PC-3 (cell line): Measurements from ENCODE around the gene IGSF8. TPM values are rescaled to one million over a fixed set of nuclear protein-coding genes. Genes with fewer than 3 reads are reported as not detected.

Source experiments
- ATAC-seq: fragments of 200-7000 bp; cut with Tn5 transposase; 2 replicates; pipeline ENCODE4 v1.9.1; 2020; ENCODE audit warnings: mild to moderate bottlenecking, moderate library complexity
- BruUV-seq: library from RNA; stranded (reverse); fragments of 400-500 nt; replicated peaks from 2 replicates; lab custom pipeline; 2021; lab: Mats Ljungman, UMichigan
- CTCF ChIA-PET: fragments of 300-600 bp; sonication (Branson Sonifier 250); formaldehyde crosslinking; loops from one replicate; lab custom pipeline; 2022; ENCODE audit warnings: antibody characterized with exemption; lab: Charles Lee
- POLR2A ChIA-PET: fragments of 300-600 bp; sonication (Branson Sonifier 250); formaldehyde crosslinking; loops from one replicate; lab custom pipeline; 2022; ENCODE audit warnings: antibody characterized with exemption; ENCODE audit not compliant: unreplicated experiment; lab: Charles Lee
- DNase-seq: peaks from one replicate; pipeline ENCODE4 v3.0.0-alpha.2; 2015
- H2AFZ ChIP-seq: fragments of 300-600 bp; sonication (generic); 2 replicates; pipeline ENCODE4 v1.6.0; 2016; ENCODE audit warnings: antibody characterized with exemption, low read length
- H3F3A ChIP-seq: fragments of 300-600 bp; sonication (generic); one replicate; pipeline ENCODE4 v1.6.0; 2017; ENCODE audit warnings: antibody characterized with exemption, low read length, control low read depth, mild to moderate bottlenecking; ENCODE audit not compliant: unreplicated experiment
- H3K27ac ChIP-seq: fragments of 300-600 bp; sonication (generic); 2 replicates; pipeline ENCODE4 v1.5.1; 2016; ENCODE audit warnings: mild to moderate bottlenecking, low read length
- H3K27me3 ChIP-seq: fragments of 300-600 bp; sonication (generic); 2 replicates; pipeline ENCODE4 v1.6.1; 2016; ENCODE audit warnings: low read length, mixed read lengths
- H3K36me3 ChIP-seq: fragments of 300-600 bp; sonication (generic); 2 replicates; pipeline ENCODE4 v1.6.1; 2016; ENCODE audit warnings: low read depth, mixed run types, low read length, mixed read lengths
- H3K4me1 ChIP-seq: fragments of 300-600 bp; sonication (generic); 2 replicates; pipeline ENCODE4 v1.5.1; 2016; ENCODE audit warnings: low read length; ENCODE audit not compliant: insufficient read depth
- H3K4me2 ChIP-seq: fragments of 300-600 bp; sonication (generic); 2 replicates; pipeline ENCODE4 v1.6.0; 2016; ENCODE audit warnings: low read length
- H3K4me3 ChIP-seq: fragments of 300-600 bp; sonication (generic); 2 replicates; pipeline ENCODE4 v1.5.1; 2016; ENCODE audit warnings: mild to moderate bottlenecking, low read length, mixed read lengths
- H3K79me2 ChIP-seq: fragments of 300-600 bp; sonication (generic); 2 replicates; pipeline ENCODE4 v1.6.1; 2017; ENCODE audit warnings: low read length, mixed read lengths
- H3K9ac ChIP-seq: fragments of 300-600 bp; sonication (generic); 2 replicates; pipeline ENCODE4 v1.6.0; 2016; ENCODE audit warnings: mild to moderate bottlenecking, low read length
- H3K9me2 ChIP-seq: fragments of 300-600 bp; sonication (generic); replicated peaks from 2 replicates; pipeline ENCODE4 v1.6.1; 2016; ENCODE audit warnings: mixed run types, low read length, mixed read lengths
- H3K9me3 ChIP-seq: fragments of 300-600 bp; sonication (generic); 2 replicates; pipeline ENCODE4 v1.6.1; 2016; ENCODE audit warnings: low read length, mixed read lengths
- H4K20me1 ChIP-seq: fragments of 300-600 bp; sonication (generic); 2 replicates; pipeline ENCODE4 v1.6.1; 2016; ENCODE audit warnings: low read length, mixed read lengths
- CTCF ChIP-seq: fragments of 300-600 bp; sonication (generic); conservative IDR thresholded peaks from 2 replicates; pipeline ENCODE4 v1.5.1; 2017; ENCODE audit warnings: antibody characterized with exemption, low read depth, mild to moderate bottlenecking, low read length
- EZH2 ChIP-seq: fragments of 300-600 bp; sonication (generic); IDR thresholded peaks from one replicate; pipeline ENCODE4 v1.6.1; 2017; ENCODE audit warnings: antibody characterized with exemption, mild to moderate bottlenecking, low read length; ENCODE audit not compliant: unreplicated experiment
- EZH2phosphoT487 ChIP-seq: fragments of 300-600 bp; sonication (generic); IDR thresholded peaks from 2 replicates; pipeline ENCODE4 v1.6.1; 2018; ENCODE audit warnings: mild to moderate bottlenecking, antibody characterized with exemption, low read length, borderline replicate concordance
- intact Hi-C: fragments of 100-400 bp; cut with micrococcal nuclease; formaldehyde crosslinking; loops from 2 replicates; pipeline ENCODE4 v1.9.0; 2023
- total RNA-seq: library from RNA; depleted of rRNA; stranded (reverse); fragments of >200 nt; gene quantifications from 2 replicates; pipeline ENCODE4 v1.2.3, GENCODE V29; 2014

Gene IGSF8
- total RNA-seq, 1 experiment from 2014 or later, result 37.1 TPM

- Histone ChIP-seq H2AFZ (peak overlapping the region; percentile 61), H3K27me3 (no peaks in the 10 kb centered on the region), H4K20me1 (no peaks in the 10 kb centered on the region), H3K4me3 (no peak overlapping the region), H3K4me2 (peak overlapping the region; percentile 38), H3F3A (no peaks in the 10 kb centered on the region), H3K9me2 (no peaks in the 10 kb centered on the region), H3K4me1 (peaks cover 11% of the 10 kb centered on the region), H3K79me2 (no peaks in the 10 kb centered on the region), H3K9me3 (no peaks in the 10 kb centered on the region), H3K27ac (no peak overlapping the region), H3K36me3 (no peaks in the 10 kb centered on the region), H3K9ac (no peak overlapping the region)
- DNase-seq (peak; percentile 73), ATAC-seq (peak; percentile 44)
- BruUV-seq, result no TSS peak
- intact Hi-C loops, result no loop called here
- TF ChIP-seq EZH2 (no peak), CTCF (peak; percentile 82), EZH2phosphoT487 (no peak)
- ChIA-PET CTCF (interaction anchor here (0.6 to 1.3 kb wide), 3 partner anchors 50 to 143 kb away, joined by 3 read pairs; no protein-coding TSS in a partner anchor), POLR2A (no interaction called here)
Observed at GRCh38 chr1:160108888-160109662, 10.7 kb upstream of the IGSF8 start.

GRCh38 chr1:160107512-160107911 lies 9.1 kb upstream of the IGSF8 start:
- CTCF ChIA-PET, result no interaction called here
- intact Hi-C loops, result no loop called here

More at GRCh38 chr1:160107512-160107911, 9.1 kb upstream of the IGSF8 start:
- Histone ChIP-seq H3K9me3 (no peaks in the 10 kb centered on the region), H3F3A (no peaks in the 10 kb centered on the region), H3K79me2 (no peaks in the 10 kb centered on the region), H3K9me2 (no peaks in the 10 kb centered on the region), H3K9ac (no peak overlapping the region), H3K4me1 (peaks cover 11% of the 10 kb centered on the region), H4K20me1 (no peaks in the 10 kb centered on the region), H3K27me3 (no peaks in the 10 kb centered on the region), H3K36me3 (no peaks in the 10 kb centered on the region), H3K27ac (no peak overlapping the region), H3K4me2 (no peak overlapping the region), H3K4me3 (no peak overlapping the region), H2AFZ (no peak overlapping the region)
- TF ChIP-seq EZH2 (no peak), CTCF (no peak), EZH2phosphoT487 (no peak)
- DNase-seq, result no peak
- no peak for ATAC-seq
- POLR2A ChIA-PET, result no interaction called here
- no TSS peak for BruUV-seq
